HUES6 (cell line): ENCODE data around the gene ITM2C.

Experiments
- H3K27ac ChIP-seq: 2 replicates; pipeline ENCODE4 v1.7.0; 2013; ENCODE audit warnings: low read depth, mild to moderate bottlenecking, low read length, inconsistent platforms
- H3K27me3 ChIP-seq: 2 replicates; pipeline ENCODE4 v1.6.1; 2013; ENCODE audit warnings: low read length; ENCODE audit not compliant: control insufficient read depth, insufficient read depth
- H3K36me3 ChIP-seq: 2 replicates; pipeline ENCODE4 v1.6.1; 2013; ENCODE audit warnings: low read length; ENCODE audit not compliant: control insufficient read depth, insufficient read depth
- H3K4me1 ChIP-seq: 2 replicates; pipeline ENCODE4 v1.6.1; 2013; ENCODE audit warnings: low read length; ENCODE audit not compliant: control insufficient read depth, insufficient read depth
- H3K4me3 ChIP-seq: 2 replicates; pipeline ENCODE4 v1.5.1; 2013; ENCODE audit warnings: low read depth, low read length
- H3K9ac ChIP-seq: one replicate; pipeline ENCODE4 v1.6.1; 2013; ENCODE audit warnings: mild to moderate bottlenecking, low read length
- H3K9me3 ChIP-seq: 2 replicates; pipeline ENCODE4 v1.6.1; 2013; ENCODE audit warnings: low read depth, low read length; ENCODE audit not compliant: control insufficient read depth, insufficient read depth

Gene ITM2C

DNA sequence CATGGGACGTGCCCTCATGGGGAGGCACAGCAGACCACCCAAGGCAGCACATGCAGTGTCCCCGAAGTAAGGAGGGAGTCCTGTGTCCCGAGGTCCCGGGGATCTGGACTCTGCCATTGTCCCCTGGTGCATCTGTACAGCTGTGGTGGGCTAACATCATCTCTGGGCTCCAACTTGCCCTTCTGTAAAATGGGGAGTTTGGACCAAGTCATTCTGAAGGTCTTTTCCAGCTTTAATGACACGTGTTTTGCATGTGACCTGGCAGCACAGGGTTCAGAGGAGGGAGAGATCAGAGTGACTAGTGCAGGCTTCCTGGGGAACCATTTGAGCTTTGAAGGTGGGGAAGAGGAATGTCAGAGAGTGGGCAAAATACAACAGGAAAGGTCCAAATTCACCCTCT, 21.5 kb downstream of the ITM2C start:
- Histone ChIP-seq H3K9ac (no peak overlapping the region), H3K4me1 (peaks cover 9% of the 10 kb centered on the region), H3K27ac (no peak overlapping the region), H3K27me3 (no peaks in the 10 kb centered on the region), H3K4me3 (no peak overlapping the region), H3K9me3 (no peaks in the 10 kb centered on the region), H3K36me3 (no peaks in the 10 kb centered on the region)

- Histone ChIP-seq H3K4me3 (no peak overlapping the region), H3K9me3 (no peaks in the 10 kb centered on the region), H3K27ac (no peak overlapping the region), H3K4me1 (peaks cover 9% of the 10 kb centered on the region), H3K9ac (no peak overlapping the region), H3K36me3 (no peaks in the 10 kb centered on the region), H3K27me3 (no peaks in the 10 kb centered on the region)
Observed at GRCh38 chr2:230886671-230887071, 21.9 kb downstream of the ITM2C start.

GRCh38 chr2:230887342-230887741, 22.6 kb downstream of the ITM2C start:
- peaks cover 9% of the 10 kb centered on the region for H3K4me1 ChIP-seq
- H3K9ac ChIP-seq: no peak overlapping the region
- H3K9me3 ChIP-seq: no peaks in the 10 kb centered on the region
- no peaks in the 10 kb centered on the region for H3K27me3 ChIP-seq
- H3K4me3 ChIP-seq: no peak overlapping the region
- H3K36me3 ChIP-seq: no peaks in the 10 kb centered on the region
- H3K27ac ChIP-seq: no peak overlapping the region

DNA sequence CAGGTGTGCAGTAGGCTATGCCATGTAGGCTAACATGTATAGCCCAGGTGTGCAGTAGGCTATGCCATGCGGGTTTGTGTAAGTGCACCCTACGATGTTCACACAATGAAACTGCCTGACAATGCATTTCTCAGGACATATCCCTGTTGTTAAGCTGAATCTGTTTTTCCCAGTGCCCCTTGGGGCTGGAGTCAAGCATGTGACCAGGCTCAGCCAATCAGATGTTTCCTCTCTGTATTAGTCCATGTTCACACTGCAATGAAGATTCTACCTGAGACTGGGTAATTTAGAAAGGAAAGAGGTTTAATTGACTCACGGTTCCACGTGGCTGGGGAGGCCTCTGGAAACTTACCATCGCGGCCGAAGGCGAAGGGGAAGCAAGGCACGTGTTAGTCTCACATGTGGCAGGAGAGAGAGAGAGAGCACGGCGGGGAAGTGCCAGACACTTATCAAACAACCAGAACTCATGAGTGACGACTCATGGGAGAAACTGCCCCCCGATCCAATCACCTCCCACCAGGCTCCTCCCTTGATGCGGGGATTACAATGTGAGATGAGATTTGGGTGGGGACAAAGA, 24.2 kb downstream of the ITM2C start:
- Histone ChIP-seq H3K9me3 (no peaks in the 10 kb centered on the region), H3K4me1 (peaks cover 20% of the 10 kb centered on the region), H3K36me3 (no peaks in the 10 kb centered on the region), H3K27me3 (no peaks in the 10 kb centered on the region), H3K4me3 (no peak overlapping the region), H3K27ac (no peak overlapping the region), H3K9ac (no peak overlapping the region)

DNA sequence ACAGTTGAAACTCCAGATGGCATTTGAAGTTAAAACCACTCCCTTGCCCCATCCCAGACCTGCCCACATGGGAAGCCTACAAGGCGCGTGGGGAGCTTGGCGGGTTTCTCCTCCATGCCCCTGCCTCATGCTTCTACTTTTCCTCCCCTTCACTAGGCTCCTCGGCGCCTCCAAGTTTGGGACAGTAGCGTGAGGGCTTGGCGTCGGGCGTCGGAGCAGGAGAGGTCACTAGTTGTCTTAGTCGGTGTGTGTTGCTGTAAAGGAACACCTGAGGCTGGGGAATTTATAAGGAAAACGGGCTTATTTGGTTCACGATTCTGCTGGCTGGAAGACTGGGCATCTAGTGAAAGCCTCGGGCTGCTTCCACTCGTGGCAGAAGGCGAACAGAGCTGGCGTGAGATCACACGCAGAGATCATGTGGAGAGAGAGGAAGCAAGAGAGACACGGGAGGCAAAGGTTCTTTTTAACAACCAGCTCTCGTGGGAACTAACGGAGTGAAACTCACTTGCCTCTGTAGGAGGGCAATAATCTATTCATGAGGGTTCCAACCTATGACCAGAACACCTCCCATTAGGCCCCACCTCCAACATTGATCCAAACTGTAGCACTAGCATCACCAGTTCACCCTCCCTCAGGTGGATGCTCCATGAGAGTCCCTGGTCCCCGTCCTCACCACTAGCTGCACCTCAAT, 25.3 kb downstream of the ITM2C start:
- Histone ChIP-seq H3K36me3 (no peaks in the 10 kb centered on the region), H3K9ac (no peak overlapping the region), H3K4me1 (peaks cover 21% of the 10 kb centered on the region), H3K27ac (no peak overlapping the region), H3K4me3 (no peak overlapping the region), H3K27me3 (no peaks in the 10 kb centered on the region), H3K9me3 (no peaks in the 10 kb centered on the region)

DNA sequence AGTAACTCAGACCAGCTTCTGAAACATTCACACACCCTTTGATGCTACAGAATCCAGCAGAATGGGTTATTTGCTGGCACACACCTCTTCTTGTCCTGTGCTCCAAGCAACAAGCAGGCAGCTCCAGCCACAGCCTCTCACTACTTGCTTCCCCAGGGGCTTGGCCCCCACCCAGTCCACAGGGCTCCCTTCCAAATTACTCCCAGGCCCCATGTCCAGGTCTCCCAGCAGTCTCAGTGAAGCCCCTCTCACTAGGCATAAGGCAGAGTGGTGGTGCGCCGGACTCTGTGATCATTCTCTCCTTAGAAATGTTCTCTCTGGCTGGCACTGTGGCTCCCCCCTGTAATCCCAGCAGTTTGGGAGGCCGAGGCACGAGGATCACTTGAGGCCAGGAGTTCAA, 25.9 kb downstream of the ITM2C start:
- Histone ChIP-seq H3K9ac (no peak overlapping the region), H3K36me3 (no peaks in the 10 kb centered on the region), H3K27me3 (no peaks in the 10 kb centered on the region), H3K27ac (no peak overlapping the region), H3K9me3 (no peaks in the 10 kb centered on the region), H3K4me3 (no peak overlapping the region), H3K4me1 (peaks cover 21% of the 10 kb centered on the region)

DNA sequence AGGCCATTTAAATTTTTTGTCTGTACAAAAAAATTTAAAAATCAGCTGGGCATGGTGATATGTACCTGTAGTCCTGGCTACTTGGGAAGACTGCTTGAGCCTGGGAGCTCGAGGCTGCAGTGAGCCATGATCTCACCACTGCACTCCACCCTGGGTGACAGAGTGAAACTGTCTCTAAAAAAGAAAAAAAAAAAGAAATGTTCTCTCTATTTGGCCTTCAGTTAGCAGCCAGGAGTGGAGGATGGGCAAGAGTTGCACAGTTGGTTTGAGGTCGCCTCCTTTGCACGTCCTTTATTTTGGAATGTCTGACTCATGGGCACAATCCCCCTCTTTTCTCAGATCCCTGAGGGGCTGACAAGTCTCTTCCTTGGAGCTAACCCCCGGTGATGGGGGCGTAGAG, 26.3 kb downstream of the ITM2C start:
- no peak overlapping the region for H3K9ac ChIP-seq
- peaks cover 18% of the 10 kb centered on the region for H3K4me1 ChIP-seq

DNA sequence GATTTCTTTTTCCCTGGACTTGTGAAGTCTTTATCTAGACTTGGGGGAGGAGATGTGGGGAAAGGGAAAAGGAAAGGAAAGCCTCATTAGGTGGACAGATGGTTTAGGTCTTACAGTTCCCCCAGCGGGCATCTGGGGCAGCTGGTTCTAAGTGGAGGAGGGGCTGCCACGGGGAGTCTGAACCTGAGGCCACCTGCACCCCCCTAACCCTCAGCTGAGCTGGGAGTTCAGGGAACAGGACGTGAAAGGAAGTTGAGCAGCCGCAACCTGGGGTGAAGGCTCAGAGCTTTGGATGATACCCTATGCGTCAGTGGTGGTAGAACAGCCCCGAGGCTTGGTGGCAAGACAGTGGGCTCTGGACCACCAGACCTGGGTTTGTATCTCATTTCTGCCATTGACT, 26.8 kb downstream of the ITM2C start:
- Histone ChIP-seq H3K9ac (no peak overlapping the region), H3K36me3 (no peaks in the 10 kb centered on the region), H3K4me3 (no peak overlapping the region), H3K9me3 (no peaks in the 10 kb centered on the region), H3K27ac (no peak overlapping the region), H3K4me1 (peaks cover 14% of the 10 kb centered on the region; the same call in 1 of the 2 replicates), H3K27me3 (no peaks in the 10 kb centered on the region)

More for the DNA sequence above, 26.3 kb downstream of the ITM2C start:
- H3K27me3 ChIP-seq: no peaks in the 10 kb centered on the region
- H3K4me3 ChIP-seq: no peak overlapping the region
- no peaks in the 10 kb centered on the region for H3K36me3 ChIP-seq
- H3K9me3 ChIP-seq: no peaks in the 10 kb centered on the region
- no peak overlapping the region for H3K27ac ChIP-seq

GRCh38 chr2:230893338-230893737, 28.6 kb downstream of the ITM2C start:
- no peak overlapping the region for H3K9ac ChIP-seq
- H3K27me3 ChIP-seq: no peaks in the 10 kb centered on the region
- H3K4me3 ChIP-seq: no peak overlapping the region

DNA sequence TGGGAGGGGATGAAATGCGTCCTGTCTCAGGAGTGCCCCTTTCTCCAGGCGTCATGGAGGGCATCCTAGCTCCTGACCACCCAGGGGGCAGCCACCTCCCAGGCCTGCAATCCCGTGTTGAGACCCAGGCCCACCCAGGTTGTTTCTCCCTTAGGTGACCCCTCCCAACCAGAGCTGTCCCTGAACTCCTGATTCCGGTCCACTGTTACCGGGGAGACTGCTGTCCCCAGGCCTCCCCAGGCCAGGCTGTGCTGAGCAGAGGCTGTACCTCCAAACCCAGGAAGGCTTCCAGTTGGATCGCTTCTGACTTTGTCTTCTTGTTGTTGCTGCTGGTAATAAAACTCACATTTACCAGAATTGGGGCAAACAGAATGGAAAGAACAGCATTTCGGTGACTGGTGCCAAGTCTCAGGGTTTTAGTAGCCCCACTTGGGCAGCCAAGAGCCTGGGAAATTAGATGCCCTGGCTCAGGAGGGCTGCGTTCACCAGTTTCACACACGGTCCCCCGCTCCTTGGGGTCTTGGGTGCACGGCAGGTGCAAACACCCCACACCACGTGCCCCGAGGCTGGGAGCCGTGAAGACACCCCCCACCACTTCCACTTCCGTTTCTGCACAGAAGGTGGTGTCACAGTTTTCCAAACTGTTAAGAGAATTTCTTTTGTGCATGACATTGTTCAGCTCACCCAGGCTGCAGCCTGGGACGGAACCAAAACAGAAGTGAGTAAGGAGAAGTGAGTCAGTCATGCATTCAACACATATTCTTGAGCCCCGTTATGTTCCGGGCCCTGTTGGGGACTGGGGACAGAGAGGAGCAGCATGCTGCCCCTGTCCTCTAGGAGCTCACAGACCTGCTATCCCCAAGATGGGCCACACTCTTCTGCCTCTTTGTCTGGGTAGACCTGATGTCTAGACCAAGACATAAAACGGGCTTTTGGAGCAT, 29.4 kb downstream of the ITM2C start:
- Histone ChIP-seq H3K9me3 (no peaks in the 10 kb centered on the region), H3K27me3 (no peaks in the 10 kb centered on the region), H3K4me3 (no peak overlapping the region), H3K27ac (no peak overlapping the region), H3K4me1 (peaks cover 16% of the 10 kb centered on the region), H3K36me3 (no peaks in the 10 kb centered on the region), H3K9ac (no peak overlapping the region)

More at GRCh38 chr2:230893338-230893737, 28.6 kb downstream of the ITM2C start:
- Histone ChIP-seq H3K9me3 (no peaks in the 10 kb centered on the region), H3K4me1 (peaks cover 12% of the 10 kb centered on the region; the same call in 1 of the 2 replicates), H3K27ac (no peak overlapping the region), H3K36me3 (no peaks in the 10 kb centered on the region)
